HG02571 (cell line): ENCODE data around the gene ADAMTSL2.

ENCODE experiments used
- ATAC-seq: cut with Tn5 transposase; IDR thresholded peaks from one replicate; pipeline ENCODE4 v1.9.1; 2021; ENCODE audit warnings: mild to moderate bottlenecking, moderate library complexity; ENCODE audit not compliant: unreplicated experiment

Gene ADAMTSL2

DNA sequence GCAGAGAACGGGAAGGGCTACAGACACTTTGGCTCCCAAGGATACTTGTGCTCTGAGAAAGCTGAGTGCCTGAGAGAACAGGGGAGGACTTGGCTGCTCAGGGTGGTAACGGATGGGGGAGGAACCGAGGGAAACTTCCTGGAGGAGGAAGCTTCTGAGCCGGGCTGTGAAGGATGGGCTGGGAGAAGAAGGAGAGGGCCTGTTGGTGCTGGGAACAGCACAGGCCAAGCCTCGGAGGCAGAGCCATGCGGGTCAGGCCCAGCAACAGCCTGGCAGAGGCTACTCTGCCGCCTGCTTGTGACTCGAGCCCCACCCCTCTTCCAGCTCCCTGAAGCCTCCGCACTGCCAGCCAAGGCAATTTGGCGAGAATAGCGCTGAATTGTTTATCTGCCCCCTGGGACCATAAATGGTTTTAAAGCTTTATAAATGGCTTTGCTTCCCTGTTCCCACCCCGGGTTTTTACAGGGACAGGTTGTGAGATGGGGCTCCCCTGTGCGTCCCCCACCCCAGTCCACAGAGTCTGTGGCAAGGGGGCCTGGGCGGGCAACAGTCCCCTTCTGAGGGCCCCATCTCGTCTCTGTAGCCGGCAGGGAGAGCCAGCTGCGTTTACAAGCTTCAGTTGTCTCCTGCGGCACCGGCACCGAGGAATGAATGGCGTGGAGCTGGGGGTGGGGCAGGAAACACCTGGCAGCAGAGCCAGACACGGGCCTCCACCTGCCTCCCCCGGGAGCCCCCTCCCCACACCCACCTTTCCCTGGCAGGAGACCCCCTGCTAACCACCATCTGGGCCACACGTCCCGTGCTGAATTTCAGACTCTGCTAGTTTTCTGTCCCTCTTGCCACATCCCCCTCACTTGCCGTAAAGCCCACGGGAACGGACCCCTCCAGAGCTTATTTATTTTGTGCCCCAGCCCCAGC lies 50.3 kb downstream of the ADAMTSL2 start:
- ATAC-seq = no peak

DNA sequence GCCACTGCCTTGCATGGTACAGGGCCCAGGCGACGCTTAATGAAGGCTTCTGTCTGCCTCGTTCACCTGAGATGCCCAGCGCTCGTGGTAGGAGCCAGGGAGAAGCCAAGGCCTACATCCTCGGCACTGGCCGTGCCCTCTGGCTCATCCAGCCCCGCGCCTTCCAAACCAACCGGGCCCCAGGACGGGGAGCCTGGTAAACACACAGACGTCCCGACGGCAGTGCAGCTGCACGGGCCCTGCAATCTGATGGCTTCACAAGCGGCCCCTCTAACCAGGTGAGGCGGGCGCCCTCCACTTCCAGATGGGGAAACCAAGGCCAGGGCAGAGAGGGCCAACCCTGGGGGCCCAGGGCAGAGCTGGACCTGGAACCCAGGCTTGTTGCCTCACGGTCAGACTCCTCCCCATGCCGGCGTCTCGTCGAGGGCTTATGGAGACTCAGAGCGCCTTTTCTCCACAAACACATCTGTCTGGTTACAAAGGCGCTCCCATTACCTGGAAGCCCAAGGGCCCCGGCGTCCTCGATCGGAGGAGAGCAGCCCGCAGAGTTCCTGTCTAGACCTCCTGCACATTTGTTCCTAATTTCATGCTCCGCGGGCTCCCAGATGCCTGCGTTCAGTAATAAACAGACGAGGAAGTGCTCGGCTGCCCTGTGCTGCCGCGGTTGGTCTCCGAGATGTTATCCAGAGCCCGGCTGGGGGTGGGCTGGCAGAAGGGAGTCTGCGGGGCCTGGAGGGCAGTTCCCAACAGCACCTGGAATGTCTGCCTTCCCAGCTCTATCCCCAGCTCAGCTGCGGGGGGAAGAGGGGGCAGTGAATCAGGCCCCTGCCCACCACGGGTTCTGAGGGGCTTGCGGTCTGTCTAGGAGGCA lies 51.2 kb downstream of the ADAMTSL2 start:
- ATAC-seq = no peak

DNA sequence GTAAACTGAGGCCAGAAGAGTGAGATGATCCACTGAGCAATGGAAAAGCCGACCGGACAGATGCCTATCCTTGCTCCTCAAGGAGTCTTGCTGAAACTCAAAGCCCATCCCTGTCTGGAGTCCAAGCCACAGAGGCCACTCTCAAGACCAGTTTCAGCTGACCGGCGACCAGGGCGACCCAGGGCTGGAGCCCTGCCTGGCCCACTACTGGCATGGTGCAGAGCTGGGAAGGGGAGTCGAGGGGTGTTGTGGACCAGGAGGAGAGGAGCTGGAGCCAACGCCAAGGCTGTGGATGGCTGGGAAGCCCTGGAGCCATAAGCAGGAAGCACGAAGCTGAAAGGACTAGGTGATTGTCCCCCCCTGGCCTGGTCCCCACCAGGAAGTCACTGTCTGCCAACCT lies 52.5 kb downstream of the ADAMTSL2 start:
- ATAC-seq = no peak

DNA sequence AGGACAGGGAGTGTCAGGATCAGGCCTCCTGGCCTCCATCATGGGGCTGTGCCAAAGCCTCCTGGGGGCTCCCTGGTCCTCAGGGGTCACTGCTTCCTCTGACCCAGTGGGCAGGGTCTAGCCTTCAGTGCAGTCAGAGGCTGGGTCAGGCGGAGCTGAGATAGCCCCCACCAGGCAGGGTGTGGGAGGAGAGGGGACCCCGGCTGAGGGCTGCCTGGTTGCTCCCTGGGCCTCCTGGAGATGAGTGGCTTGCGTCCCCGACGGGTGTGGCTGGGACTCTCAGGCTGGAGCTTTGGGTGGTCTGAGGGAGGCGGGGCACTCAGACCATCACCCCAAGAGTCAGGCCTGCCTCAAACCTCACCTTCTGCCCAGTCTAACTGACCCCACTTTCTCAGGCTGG lies 53.0 kb downstream of the ADAMTSL2 start:
- ATAC-seq = no peak

DNA sequence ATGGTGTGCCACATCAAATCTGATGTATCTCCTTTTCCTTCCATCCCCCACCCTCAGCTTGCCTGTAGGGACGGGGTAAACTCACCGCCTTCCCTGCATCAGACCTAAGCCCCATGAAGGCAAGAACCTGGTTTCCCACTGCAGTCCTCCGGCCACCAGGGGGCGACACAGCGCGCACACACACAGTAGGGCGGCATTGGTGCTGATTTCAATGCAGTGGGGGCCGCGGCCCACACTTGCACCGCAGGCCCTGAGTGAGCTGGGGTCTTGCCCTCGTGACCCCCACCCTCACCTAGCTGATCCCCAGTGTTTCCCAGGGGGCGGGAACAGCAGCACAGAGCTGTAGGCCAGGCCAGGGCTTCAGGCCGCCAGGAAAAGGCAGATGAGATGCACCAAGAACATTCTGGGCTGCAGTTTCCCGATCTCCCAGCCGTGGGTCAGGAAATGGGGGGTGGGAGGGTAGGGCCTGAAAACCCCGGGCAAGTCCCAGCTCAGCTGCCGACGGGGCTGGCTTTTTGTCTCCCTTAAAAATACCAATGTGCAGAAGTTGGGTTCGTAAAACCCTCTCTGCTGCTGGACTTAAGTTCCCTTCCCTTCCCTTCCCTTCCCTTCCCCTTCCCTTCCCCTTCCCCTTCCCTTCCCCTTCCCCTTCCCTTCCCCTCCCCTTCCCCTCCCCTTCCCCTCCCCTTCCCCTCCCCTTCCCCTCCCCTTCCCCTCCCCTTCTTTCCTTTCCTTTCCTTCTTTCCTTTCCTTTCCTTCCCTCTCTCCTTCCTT lies 55.1 kb downstream of the ADAMTSL2 start:
- no peak for ATAC-seq

- ATAC-seq = no peak
Observed at GRCh38 chr9:133590231-133590855, 55.8 kb downstream of the ADAMTSL2 start.

GRCh38 chr9:133591116-133591910 lies 56.8 kb downstream of the ADAMTSL2 start:
- no peak for ATAC-seq

- no peak for ATAC-seq
Observed at GRCh38 chr9:133591985-133592384, 57.5 kb downstream of the ADAMTSL2 start.

DNA sequence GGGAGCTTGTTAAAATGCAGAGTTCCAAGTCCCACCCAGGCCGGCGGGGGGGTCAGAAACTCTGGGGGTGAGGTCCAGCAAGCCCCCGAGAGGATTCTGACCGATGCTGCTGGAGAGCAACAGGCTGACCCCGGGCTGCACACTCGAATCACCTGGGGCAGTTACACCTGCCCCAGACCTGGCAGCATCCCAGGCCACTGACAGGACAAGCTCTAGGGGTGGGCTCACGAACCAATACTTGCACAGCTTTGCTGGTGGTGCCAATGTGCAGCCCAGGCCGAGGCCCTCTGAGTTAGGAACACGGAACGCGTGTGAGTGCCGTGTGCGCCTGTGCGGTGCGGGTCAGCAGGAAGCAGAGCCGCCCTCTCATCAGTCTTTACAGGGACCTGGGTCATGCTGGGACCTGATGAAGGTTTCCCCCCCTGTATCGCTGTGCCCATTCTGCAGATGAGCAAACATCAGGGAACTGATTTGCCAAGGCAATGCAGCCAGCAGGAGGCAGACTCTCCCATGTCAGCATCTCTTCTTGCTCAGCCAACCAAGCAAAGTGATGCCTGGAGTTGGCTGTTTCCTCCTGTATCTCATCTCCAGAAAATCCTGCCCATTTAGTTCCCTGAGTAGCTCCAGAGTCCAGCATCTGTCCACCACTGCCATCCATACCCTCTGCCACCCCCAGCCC lies 58.4 kb downstream of the ADAMTSL2 start:
- no peak for ATAC-seq

DNA sequence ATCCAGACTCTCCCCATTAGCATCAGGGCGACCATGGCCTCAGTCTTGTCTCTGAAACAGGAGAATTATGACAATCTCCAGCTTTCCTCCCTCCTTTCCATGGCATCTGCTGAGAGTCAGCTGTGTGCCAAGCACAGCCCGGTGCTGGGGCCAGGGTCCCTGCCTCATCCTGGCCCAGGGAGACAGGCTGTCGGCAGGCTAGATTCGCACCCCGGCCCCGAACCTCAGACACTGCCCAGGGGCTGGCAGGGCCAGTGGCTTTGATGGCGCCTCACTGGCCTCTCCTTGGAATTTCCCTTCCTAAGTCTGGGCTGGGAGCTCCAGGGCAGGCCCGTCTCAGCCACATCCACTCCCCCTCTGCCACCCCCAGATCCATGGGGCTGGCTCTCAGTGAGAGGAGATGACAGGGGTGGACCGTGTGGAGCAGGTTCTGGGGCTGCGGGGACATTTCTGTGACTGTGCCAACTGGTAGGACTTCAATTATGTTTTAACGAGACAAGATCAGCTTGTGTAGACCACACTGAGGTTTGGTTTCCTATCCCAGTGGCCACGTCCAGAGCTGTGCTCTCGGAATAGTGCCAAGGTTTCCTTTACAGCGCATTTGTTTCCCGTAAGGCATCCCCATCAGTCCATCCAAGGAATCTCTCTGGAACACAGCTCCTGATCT lies 59.2 kb downstream of the ADAMTSL2 start:
- ATAC-seq = no peak

GRCh38 chr9:133594310-133594709 lies 59.8 kb downstream of the ADAMTSL2 start:
- no peak for ATAC-seq

DNA sequence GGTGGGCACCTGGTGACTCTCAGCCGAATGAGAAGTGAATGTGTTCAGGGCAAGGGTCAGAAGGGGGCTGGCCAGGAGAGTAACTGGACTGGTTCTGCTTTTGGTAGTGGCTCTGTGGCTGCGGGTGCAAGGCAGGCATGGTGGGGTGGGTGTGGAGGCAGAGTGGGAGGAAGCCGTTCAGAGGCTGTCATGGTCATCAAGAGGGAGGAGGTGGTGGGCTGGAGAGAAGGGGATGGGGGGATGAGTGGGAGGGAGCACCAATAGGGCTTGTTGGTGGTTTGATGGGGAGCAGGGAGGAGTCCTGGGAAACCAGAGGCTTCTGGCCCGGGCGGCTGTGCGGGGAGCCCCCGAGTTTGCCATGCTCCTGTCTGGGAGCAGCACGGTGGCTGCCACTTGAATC lies 61.4 kb downstream of the ADAMTSL2 start:
- no peak for ATAC-seq

DNA sequence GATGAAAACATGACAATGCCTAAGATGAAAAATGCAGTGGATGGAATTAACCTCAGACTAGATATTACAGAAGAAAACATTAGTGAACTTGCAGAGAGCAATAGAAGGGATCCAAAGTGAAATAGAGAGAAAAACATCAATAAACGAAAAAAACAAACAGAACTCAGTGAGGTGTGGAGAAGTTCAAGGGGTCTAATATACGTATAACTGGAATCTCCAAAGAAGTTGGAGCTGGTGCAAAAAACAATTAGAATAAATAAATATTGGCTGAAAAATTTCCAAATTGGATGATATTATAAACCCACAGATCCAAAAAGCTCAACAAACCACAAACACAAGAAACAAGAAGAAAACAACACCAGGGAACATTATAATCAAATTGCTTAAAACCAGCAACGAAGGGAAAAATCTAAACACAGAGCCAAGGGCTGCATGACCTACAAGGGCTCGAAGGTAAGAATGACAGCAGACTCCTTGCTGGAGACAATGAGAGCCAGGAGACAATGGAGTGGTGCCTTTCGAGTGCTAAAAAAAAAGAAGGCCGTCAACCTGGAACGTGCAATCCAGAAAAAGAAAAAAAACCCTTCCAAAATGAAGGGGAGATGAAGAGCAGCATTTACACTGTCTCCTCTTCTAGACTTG lies 62.9 kb downstream of the ADAMTSL2 start:
- ATAC-seq = no peak

DNA sequence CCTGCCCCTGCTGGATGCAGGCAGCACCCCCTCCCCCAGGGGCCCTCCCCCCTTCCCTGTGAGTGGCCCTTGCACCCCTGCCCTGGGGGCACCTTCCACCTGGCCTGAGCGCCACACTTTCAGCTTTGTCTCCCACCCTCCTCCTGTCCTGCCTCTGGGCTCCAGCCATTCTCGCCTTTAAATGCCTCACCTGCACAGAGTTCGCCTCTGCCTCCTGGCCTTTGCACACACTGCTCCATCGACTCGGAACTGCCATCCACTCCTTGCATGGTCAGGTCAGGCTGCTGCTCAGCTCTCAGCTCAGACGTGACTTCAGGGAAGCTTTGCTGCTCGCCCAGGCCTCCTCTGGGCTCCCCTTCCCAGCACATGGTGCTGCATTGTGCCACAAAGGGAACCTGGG lies 64.5 kb downstream of the ADAMTSL2 start:
- ATAC-seq = no peak

DNA sequence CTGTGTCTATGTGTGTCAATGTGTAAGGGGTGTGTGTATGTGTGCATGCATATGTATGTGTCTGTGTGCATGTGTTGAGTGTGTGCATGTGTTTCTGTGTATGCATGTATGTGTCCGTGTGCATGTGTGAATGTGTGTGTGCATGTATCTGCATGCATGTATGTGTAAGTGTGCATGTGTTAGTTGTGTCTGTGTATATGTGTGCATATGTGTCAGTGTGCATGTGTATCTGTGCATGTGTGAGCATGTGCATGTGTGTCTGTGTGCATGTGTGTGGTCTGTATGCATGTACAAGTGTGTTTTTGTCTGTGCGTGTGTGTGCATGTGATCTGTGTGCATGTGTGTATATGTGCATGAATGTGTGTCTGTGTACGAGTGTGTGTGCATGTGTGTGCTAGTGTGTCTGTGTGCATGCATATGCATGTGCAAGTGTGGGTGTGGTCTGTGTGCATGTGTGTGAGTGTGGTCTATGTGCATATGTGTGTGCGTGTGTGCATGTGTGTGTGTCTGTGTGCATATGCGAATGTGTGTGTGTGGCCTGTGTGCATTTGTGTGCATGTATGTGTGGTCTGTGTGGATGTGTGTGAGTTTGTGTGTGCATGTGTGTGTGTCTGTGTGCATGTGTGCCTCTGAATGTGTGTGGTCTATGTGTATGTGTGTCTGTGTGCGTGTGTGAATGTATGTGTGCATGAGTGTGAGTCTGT lies 65.1 kb downstream of the ADAMTSL2 start:
- no peak for ATAC-seq

- ATAC-seq = no peak
Observed at GRCh38 chr9:133600739-133601138, 66.2 kb downstream of the ADAMTSL2 start.

DNA sequence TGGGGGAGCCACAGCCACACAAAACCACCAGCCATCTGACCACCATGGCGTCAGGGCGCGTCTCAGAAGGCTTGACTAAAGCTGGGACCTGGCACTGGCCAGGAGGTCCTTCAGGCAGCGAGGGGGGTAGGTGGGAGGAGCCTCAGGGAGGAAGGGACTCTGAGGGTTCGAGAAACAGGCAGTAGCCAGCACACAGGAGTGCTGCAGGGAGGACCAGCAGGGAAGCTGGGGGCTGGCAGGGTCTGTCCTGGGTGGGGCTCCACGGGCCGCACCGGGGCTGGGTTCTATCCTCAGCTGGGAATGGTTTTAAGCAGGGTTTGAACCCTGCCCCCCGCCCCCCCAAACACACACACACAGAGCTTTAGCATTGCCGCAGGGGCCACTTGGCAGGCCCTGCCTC lies 67.2 kb downstream of the ADAMTSL2 start:
- ATAC-seq = no peak

DNA sequence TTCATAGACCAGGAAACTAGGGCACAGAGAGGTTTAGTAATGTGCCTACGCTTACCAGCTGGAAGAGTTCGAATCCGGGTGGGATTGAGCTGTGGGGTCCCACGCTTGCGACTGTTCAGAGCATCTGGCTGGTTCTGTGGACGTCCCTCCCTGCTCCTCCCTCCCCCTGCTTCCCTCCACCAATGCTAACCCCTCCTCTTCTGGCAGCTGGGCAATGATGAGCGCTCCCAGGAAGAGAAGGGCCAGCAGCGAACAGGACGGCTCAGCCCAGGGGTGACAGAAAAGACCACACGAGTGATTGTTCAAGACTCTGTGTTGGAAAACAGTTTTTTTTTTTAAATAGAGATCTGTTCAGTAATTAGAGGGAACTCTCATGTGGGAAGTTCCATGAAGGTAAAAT lies 67.8 kb downstream of the ADAMTSL2 start:
- no peak for ATAC-seq
